ENCODE measurements around the gene HMGCL. TPM values are rescaled to one million over a fixed set of nuclear protein-coding genes. Genes with fewer than 3 reads are reported as not detected.
A peak's percentile ranks its signal among the peaks of the same experiment; 100 is the strongest.

The HMGCL gene
- total and polyA plus RNA-seq, 2 of the 13 experiments (the other 11 are each of a cell fraction or from before 2014, with no cell fraction given) = 21.3 to 41.4 TPM

- no peak for TF ChIP-seq U2AF1 (optimal IDR thresholded peaks at IDR 0.05; ENCODE audit: low read depth, low read length)
- TF ChIP-seq ZNF33A (CRISPR knock-in tag; IDR thresholded peaks at IDR 0.05; ENCODE audit: borderline replicate concordance) = no peak
- no peak for TF ChIP-seq ZUFSP (CRISPR knock-in tag; IDR thresholded peaks at IDR 0.05; ENCODE audit: borderline replicate concordance)
- no peak for TF ChIP-seq PCBP2 (optimal IDR thresholded peaks at IDR 0.05; ENCODE audit: low read depth, low read length, poor library complexity, severe bottlenecking)
- TF ChIP-seq U2AF2 (IDR thresholded peaks at IDR 0.05; ENCODE audit: low read depth, low read length) = no peak
- no peak for TF ChIP-seq BCLAF1 (IDR thresholded peaks at IDR 0.05)
- peak; percentile 77; the same call in 1 of the 2 replicates for TF ChIP-seq ZNF331 (CRISPR knock-in tag; IDR thresholded peaks at IDR 0.05)
- no peak for TF ChIP-seq CERS6 (CRISPR knock-in tag; IDR thresholded peaks at IDR 0.05)
- TF ChIP-seq ZSCAN9 (CRISPR knock-in tag; IDR thresholded peaks at IDR 0.05; ENCODE audit: borderline replicate concordance) = peak; percentile 12; the same call in 1 of the 2 replicates
- no peak for TF ChIP-seq ATRX (CRISPR knock-in tag; IDR thresholded peaks at IDR 0.05; ENCODE audit: borderline replicate concordance)
- no peak for TF ChIP-seq CAMTA2 (CRISPR knock-in tag; IDR thresholded peaks at IDR 0.05; ENCODE audit: borderline replicate concordance)
- TF ChIP-seq ZNF710 (CRISPR knock-in tag; IDR thresholded peaks at IDR 0.05; ENCODE audit: borderline replicate concordance) = no peak
- TF ChIP-seq REXO4 (CRISPR knock-in tag; IDR thresholded peaks at IDR 0.05; ENCODE audit: borderline replicate concordance) = no peak
- TF ChIP-seq NCOA1 (CRISPR knock-in tag; IDR thresholded peaks at IDR 0.05) = no peak
- no peak for TF ChIP-seq TEAD2 (CRISPR knock-in tag; IDR thresholded peaks at IDR 0.05)
- TF ChIP-seq MEF2D (CRISPR knock-in tag; IDR thresholded peaks at IDR 0.05) = peak; percentile 67; the same call in 1 of the 2 replicates
These were observed 24.6 kb downstream of the HMGCL start, which contains the start of gene GALE (continued) for GRCh38 chr1:23800400-23801337.
